Transverse colon (tissue), 4 donors: ENCODE results near the gene ARHGAP8.

Experiments used
- POLR2A ChIP-seq: fragments of 450-650 bp; IDR thresholded peaks from one replicate; pipeline ENCODE4 v1.6.1; 2016; ENCODE audit warnings: antibody characterized with exemption, mild to moderate bottlenecking, moderate library complexity
- POLR2AphosphoS5 ChIP-seq, 3 donors: sonication (generic); formaldehyde crosslinking; IDR thresholded peaks; one replicate each; pipeline ENCODE4 v1.6.1; 2016; ENCODE audit warnings: antibody characterized with exemption in 3 of 3
- TF ChIP-seq, protein P1 (sequence below), 5 experiments: fragments of 200-600 bp in 3 of 5; fragments of 450-650 bp in 2 of 5; sonication (generic) in 3 of 5; IDR thresholded peaks; 1 replicate in 2 of 5; 2 replicates in 3 of 5; pipeline ENCODE4 v1.5.1; 2016 to 2017; ENCODE audit warnings: antibody characterized with exemption in 5 of 5, inconsistent platforms in 3 of 5, mild to moderate bottlenecking in 2 of 5, moderate library complexity in 1 of 5

GRCh38 chr22:44824271-44824670, 71.9 kb downstream of the ARHGAP8 start:
- TF ChIP-seq, protein P1, sequence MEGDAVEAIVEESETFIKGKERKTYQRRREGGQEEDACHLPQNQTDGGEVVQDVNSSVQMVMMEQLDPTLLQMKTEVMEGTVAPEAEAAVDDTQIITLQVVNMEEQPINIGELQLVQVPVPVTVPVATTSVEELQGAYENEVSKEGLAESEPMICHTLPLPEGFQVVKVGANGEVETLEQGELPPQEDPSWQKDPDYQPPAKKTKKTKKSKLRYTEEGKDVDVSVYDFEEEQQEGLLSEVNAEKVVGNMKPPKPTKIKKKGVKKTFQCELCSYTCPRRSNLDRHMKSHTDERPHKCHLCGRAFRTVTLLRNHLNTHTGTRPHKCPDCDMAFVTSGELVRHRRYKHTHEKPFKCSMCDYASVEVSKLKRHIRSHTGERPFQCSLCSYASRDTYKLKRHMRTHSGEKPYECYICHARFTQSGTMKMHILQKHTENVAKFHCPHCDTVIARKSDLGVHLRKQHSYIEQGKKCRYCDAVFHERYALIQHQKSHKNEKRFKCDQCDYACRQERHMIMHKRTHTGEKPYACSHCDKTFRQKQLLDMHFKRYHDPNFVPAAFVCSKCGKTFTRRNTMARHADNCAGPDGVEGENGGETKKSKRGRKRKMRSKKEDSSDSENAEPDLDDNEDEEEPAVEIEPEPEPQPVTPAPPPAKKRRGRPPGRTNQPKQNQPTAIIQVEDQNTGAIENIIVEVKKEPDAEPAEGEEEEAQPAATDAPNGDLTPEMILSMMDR (IDR thresholded peaks at IDR 0.05): no peak
- TF ChIP-seq POLR2A (no peak), POLR2AphosphoS5 (IDR thresholded peaks at IDR 0.05) (no peak)
